Naive thymus-derived CD8-positive, alpha-beta T cell (primary cell): ENCODE results near the gene TLCD2. TPM values are rescaled to one million over a fixed set of nuclear protein-coding genes. Genes with fewer than 3 reads are reported as not detected.
"Not testable (repeated sequence)": the region's sequence is repeated elsewhere in the genome, so short reads cannot be mapped to it uniquely, and the experiment has no call there.

Source experiments
- ATAC-seq, 2 donors: fragments of 150-1000 bp; cut with Tn5 transposase in 1 of 2; sonication (Bioruptor Pico), chemical (Tn5 transposase) in 1 of 2; 1 replicate in 1 of 2; 2 replicates in 1 of 2; pipeline ENCODE4 v1.10.0; 2021; ENCODE audit warnings: mild to moderate bottlenecking in 2 of 2, moderate library complexity in 2 of 2
- POLR2A ChIA-PET: fragments of 350-600 bp; sonication (Branson Sonifier 250); formaldehyde crosslinking; loops from one replicate; lab custom pipeline; 2021; ENCODE audit warnings: antibody characterized with exemption; lab: Charles Lee
- DNase-seq, 10 donors: peaks; one replicate each; pipeline versions ENCODE4 v3.0.0 to v3.0.0-alpha.2; 2020 to 2022
- H3K27ac Mint-ChIP-seq, 10 donors: one replicate each; pipeline ENCODE4 v1.8.0; 2020 to 2022; ENCODE audit warnings: mild to moderate bottlenecking in 10 of 10, mixed read lengths in 10 of 10, moderate library complexity in 4 of 10, inconsistent platforms in 1 of 10
- H3K27me3 Mint-ChIP-seq, 5 donors: one replicate each; pipeline ENCODE4 v1.8.0; 2021 to 2022; ENCODE audit warnings: mixed read lengths in 5 of 5
- H3K36me3 Mint-ChIP-seq, 3 donors: one replicate each; pipeline ENCODE4 v1.8.0; 2020 to 2022; ENCODE audit warnings: mixed read lengths in 3 of 3, mild to moderate bottlenecking in 2 of 3, inconsistent platforms in 1 of 3
- H3K4me1 Mint-ChIP-seq, 4 donors: one replicate each; pipeline ENCODE4 v1.8.0; 2021 to 2022; ENCODE audit warnings: mixed read lengths in 4 of 4
- H3K4me3 Mint-ChIP-seq, 10 donors: one replicate each; pipeline ENCODE4 v1.8.0; 2020 to 2022; ENCODE audit warnings: mild to moderate bottlenecking in 10 of 10, mixed read lengths in 10 of 10, moderate library complexity in 6 of 10, inconsistent platforms in 1 of 10
- H3K9me3 Mint-ChIP-seq, 9 donors: one replicate each; pipeline ENCODE4 v1.8.0; 2020 to 2022; ENCODE audit warnings: mixed read lengths in 9 of 9, mild to moderate bottlenecking in 3 of 9, inconsistent platforms in 1 of 9, moderate library complexity in 1 of 9
- polyA plus RNA-seq, 3 donors: library from polyadenylated mRNA; unstranded; fragments of 300-500 nt; fragmentation: Illumina TruSeq; gene quantifications; one replicate each; pipeline ENCODE4 v1.2.3, GENCODE V29; 2021
- total RNA-seq, 8 experiments: library from RNA in 2 of 8; stranded (reverse) in 2 of 8; gene quantifications; one replicate each; pipeline ENCODE4 v1.2.3 and lab custom pipeline; 2021 to 2026

TLCD2 gene
- total and polyA plus RNA-seq, 5 experiments from 2014 or later: not detected

DNA sequence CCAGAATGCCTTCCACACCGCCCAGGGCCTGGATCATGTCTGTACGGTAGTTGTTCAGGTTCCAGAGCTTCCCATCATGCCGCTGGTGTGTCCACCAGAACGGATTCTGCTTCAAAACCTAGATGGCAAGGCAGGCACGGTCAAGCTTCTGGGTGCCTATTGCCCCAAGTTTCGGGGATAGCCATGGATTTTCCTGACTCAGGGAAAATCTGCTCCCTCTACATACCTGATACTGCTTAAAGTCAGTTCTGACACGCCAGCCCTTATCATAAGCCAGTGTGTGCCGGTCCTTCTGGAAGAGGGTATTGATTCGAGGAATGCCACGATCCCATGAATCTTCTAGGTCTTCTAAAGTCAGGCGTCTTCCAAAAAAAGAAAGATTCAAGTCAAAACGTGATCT lies 49.1 kb downstream of the TLCD2 start:
- Mint-ChIP-seq H3K36me3 (peaks cover 23 to 96% (median 31%) of the 10 kb centered on the region in 3 donors), H3K9me3 (no peaks in the 10 kb centered on the region), H3K4me1 (peaks cover 0 to 14% (median 10%) of the 10 kb centered on the region in 4 donors), H3K4me3 (no peak overlapping the region), H3K27me3 (no peaks in the 10 kb centered on the region), H3K27ac (no peak overlapping the region)
- POLR2A ChIA-PET: interaction anchor here (1.1 to 1.9 kb wide), 2 partner anchors 9 to 23 kb away, joined by 5 to 7 read pairs; partner anchors contain the start of gene PRPF8
- no peak for DNase-seq
- ATAC-seq: no peak

DNA sequence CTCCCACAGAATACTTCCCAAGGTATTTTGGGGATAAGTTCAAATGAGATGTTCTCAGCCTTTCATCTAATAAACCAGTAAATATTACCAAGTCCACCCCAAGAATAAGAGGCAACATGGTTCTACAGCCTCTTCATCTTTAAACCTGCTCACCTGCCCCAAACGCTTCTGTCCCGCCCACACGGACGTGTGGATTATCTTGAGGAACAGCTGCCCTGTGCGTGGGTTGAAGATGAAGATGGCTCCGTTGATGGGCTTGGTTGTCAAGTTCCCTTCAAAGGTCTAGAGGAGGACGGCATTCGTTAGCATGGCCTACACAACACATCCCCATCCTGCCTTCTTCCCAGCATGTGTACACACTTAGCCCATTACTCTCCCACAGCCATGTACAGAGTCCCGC lies 52.1 kb downstream of the TLCD2 start:
- H3K4me3 Mint-ChIP-seq: no peak overlapping the region
- peak overlapping the region in 2 of 10 donors; percentile 44 to 57 for H3K27ac Mint-ChIP-seq
- H3K9me3 Mint-ChIP-seq: no peaks in the 10 kb centered on the region
- H3K27me3 Mint-ChIP-seq: no peaks in the 10 kb centered on the region
- H3K36me3 Mint-ChIP-seq: peaks cover 23 to 96% (median 41%) of the 10 kb centered on the region in 3 donors
- DNase-seq (no peak), ATAC-seq (no peak)
- POLR2A ChIA-PET: interaction anchor here (0.6 to 0.8 kb wide), 3 partner anchors 8 to 401 kb away, joined by 3 to 7 read pairs (median 7); partner anchors contain the start of gene RILP
- H3K4me1 Mint-ChIP-seq: peaks cover 0 to 14% (median 7%) of the 10 kb centered on the region in 4 donors

DNA sequence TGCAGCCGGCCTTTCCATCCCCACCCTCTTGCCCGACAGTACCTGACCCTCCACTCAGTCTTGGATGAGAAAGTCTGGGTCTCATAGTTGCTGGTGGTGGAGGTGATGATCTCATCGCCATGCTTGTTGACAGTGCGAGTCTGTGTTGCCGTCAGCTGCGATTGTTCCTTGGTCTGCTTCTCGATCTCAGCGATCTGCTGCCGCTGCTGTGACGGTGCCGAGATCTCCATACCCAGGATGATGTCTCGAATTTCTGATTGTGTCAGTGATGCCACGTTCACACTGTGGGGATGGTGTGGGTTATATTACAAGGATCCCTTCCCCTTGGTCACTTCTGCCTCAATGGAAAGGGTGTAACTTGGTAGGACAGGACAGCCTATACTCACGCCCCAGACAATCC lies 56.4 kb downstream of the TLCD2 start:
- ATAC-seq: no peak
- Mint-ChIP-seq H3K27me3 (no peaks in the 10 kb centered on the region), H3K36me3 (peaks cover 14 to 82% (median 34%) of the 10 kb centered on the region in 3 donors), H3K9me3 (no peaks in the 10 kb centered on the region), H3K27ac (peak overlapping the region in 1 of 10 donors; percentile 84), H3K4me1 (peaks cover 0 to 5% (median 4%) of the 10 kb centered on the region in 4 donors), H3K4me3 (peak overlapping the region in 1 of 10 donors; percentile 40)
- no peak for DNase-seq
- POLR2A ChIA-PET: no interaction called here

DNA sequence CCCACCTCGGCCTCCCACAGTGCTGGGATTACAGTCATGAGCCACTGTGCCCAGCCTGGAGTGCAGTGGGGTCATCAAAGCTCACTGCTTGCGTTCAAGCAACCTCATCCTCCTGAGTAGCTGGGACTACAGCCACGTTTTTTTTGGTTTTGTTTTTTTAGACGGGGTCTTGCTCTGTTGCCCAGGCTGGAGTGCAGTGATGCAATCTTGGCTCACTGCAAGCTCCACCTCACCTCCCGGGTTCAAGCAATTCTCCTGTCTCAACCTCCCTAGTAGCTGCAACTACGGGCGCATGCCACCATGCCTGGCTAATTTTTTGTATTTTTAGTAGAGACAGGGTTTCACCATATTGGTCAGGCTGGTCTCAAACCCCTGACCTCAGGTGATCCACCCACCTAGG lies 57.4 kb downstream of the TLCD2 start:
- H3K4me1 Mint-ChIP-seq, H3K27me3 Mint-ChIP-seq, ATAC-seq, H3K9me3 Mint-ChIP-seq, DNase-seq, H3K4me3 Mint-ChIP-seq: not testable (repeated sequence)
- Mint-ChIP-seq H3K36me3 (peaks cover 10 to 72% (median 25%) of the 10 kb centered on the region in 3 donors), H3K27ac (peak overlapping the region in 1 of 10 donors; percentile 28)
- POLR2A ChIA-PET: interaction anchor here (1.1 kb wide), 1 partner anchor 25 kb away, joined by 3 read pairs; no protein-coding TSS in a partner anchor

Other genes starting within 250 kb of the TLCD2 start
- 10 to 100 TPM; 15.4 to 18.0 TPM for gene MYO1C, start 217.7 kb downstream of the TLCD2 start, total RNA-seq
- gene MYO1C, start 217.7 kb downstream of the TLCD2 start, polyA plus RNA-seq: 1 to 10 TPM; 1.3 to 1.5 (median 1.3) TPM
- 10 to 100 TPM; 92.3 to 93.8 TPM for gene INPP5K, start 193.8 kb downstream of the TLCD2 start, total RNA-seq
- 10 to 100 TPM; 62.0 to 75.4 (median 70.5) TPM for gene INPP5K, start 193.8 kb downstream of the TLCD2 start, polyA plus RNA-seq
- 10 to 100 TPM; 38.1 to 41.2 TPM for gene PITPNA, start 147.6 kb downstream of the TLCD2 start, total RNA-seq
- gene PITPNA, start 147.6 kb downstream of the TLCD2 start, polyA plus RNA-seq: 10 to 100 TPM; 20.5 to 30.3 (median 29.7) TPM
- gene SLC43A2, start 81.5 kb downstream of the TLCD2 start, total RNA-seq: 10 to 100 TPM; 20.7 to 20.8 TPM
- 1 to 10 TPM; 1.2 to 2.0 (median 1.5) TPM for gene SLC43A2, start 81.5 kb downstream of the TLCD2 start, polyA plus RNA-seq
- 1 to 10 TPM in 1 of 2 experiments, under 1 TPM in 1; 0.63 to 1.3 TPM for gene SCARF1, start 64.6 kb downstream of the TLCD2 start, total RNA-seq
- under 1 TPM in 1 of 3 donors, not detected in 2; 0.25 TPM for gene SCARF1, start 64.6 kb downstream of the TLCD2 start, polyA plus RNA-seq
- gene RILP, start 60.5 kb downstream of the TLCD2 start, total RNA-seq: 1 to 10 TPM; 1.4 to 1.7 TPM
- gene RILP, start 60.5 kb downstream of the TLCD2 start, polyA plus RNA-seq: 1 to 10 TPM; 3.4 to 4.0 (median 3.4) TPM
- 100 to 1,000 TPM; 523 to 532 TPM for gene PRPF8, start 25.5 kb downstream of the TLCD2 start, total RNA-seq
- 100 to 1,000 TPM; 133 to 227 (median 176) TPM for gene PRPF8, start 25.5 kb downstream of the TLCD2 start, polyA plus RNA-seq
- 10 to 100 TPM; 48.2 to 50.7 TPM for gene WDR81, start 14.3 kb upstream of the TLCD2 start, total RNA-seq
- gene WDR81, start 14.3 kb upstream of the TLCD2 start, polyA plus RNA-seq: 10 to 100 TPM in 1 of 3 donors, 1 to 10 TPM in 2; 6.8 to 20.6 (median 9.2) TPM
- gene SERPINF2, start 32.5 kb upstream of the TLCD2 start, total RNA-seq: 1 to 10 TPM in 1 of 2 experiments, under 1 TPM in 1; 0.85 to 1.5 TPM
- under 1 TPM in 2 of 3 donors, not detected in 1; 0.10 to 0.25 TPM for gene SERPINF2, start 32.5 kb upstream of the TLCD2 start, polyA plus RNA-seq
- gene SERPINF1, start 51.7 kb upstream of the TLCD2 start, total RNA-seq: 10 to 100 TPM; 12.4 to 13.9 TPM
- gene SERPINF1, start 51.7 kb upstream of the TLCD2 start, polyA plus RNA-seq: 10 to 100 TPM in 2 of 3 donors, 1 to 10 TPM in 1; 8.0 to 32.4 (median 21.7) TPM
- gene SMYD4, start 119.5 kb upstream of the TLCD2 start, total RNA-seq: 10 to 100 TPM; 35.7 to 41.4 TPM
- 10 to 100 TPM; 10.8 to 16.9 (median 12.7) TPM for gene SMYD4, start 119.5 kb upstream of the TLCD2 start, polyA plus RNA-seq
- 100 to 1,000 TPM; 104 to 105 TPM for gene RPA1, start 119.6 kb upstream of the TLCD2 start, total RNA-seq
- 10 to 100 TPM; 79.4 to 89.7 (median 84.5) TPM for gene RPA1, start 119.6 kb upstream of the TLCD2 start, polyA plus RNA-seq